HK-2 (cell line): ENCODE data around the gene NEUROG3.
A peak's percentile ranks its signal among the peaks of the same experiment; 100 is the strongest.
"Not testable (repeated sequence)": the region's sequence is repeated elsewhere in the genome, so short reads cannot be mapped to it uniquely, and the experiment has no call there.

ENCODE experiments used
- DNase-seq: peaks from one replicate; pipeline ENCODE4 v3.0.0-alpha.2; 2018; ENCODE audit not compliant: unreplicated experiment

NEUROG3 gene

DNA sequence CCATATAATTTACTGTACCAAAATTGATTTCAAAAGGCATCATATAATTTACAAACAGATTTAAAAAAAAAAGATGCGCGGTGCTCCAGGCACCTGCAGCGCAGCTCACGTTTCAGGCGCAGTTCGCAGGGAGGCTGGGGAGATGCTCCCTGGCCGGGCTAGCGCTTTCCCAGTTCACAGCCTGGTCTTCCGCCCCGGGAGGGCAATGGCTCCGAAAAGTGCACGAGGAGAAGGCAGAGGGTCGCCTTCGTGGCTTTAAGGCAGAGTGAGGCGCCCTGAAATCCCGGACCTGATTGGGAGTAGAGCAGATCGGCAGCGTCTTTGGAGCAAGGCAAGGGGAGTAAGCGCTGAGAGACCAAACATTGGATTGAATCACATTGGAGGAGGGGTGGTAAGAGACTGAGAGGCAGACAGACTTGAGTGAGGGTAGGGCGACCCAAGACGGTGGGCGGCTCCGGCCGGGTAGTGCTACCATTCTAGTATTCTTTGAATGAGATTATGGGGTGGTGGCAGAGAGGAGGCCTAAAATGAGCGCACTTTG lies 1.5 kb downstream of the NEUROG3 start:
- DNase-seq: no peak

DNA sequence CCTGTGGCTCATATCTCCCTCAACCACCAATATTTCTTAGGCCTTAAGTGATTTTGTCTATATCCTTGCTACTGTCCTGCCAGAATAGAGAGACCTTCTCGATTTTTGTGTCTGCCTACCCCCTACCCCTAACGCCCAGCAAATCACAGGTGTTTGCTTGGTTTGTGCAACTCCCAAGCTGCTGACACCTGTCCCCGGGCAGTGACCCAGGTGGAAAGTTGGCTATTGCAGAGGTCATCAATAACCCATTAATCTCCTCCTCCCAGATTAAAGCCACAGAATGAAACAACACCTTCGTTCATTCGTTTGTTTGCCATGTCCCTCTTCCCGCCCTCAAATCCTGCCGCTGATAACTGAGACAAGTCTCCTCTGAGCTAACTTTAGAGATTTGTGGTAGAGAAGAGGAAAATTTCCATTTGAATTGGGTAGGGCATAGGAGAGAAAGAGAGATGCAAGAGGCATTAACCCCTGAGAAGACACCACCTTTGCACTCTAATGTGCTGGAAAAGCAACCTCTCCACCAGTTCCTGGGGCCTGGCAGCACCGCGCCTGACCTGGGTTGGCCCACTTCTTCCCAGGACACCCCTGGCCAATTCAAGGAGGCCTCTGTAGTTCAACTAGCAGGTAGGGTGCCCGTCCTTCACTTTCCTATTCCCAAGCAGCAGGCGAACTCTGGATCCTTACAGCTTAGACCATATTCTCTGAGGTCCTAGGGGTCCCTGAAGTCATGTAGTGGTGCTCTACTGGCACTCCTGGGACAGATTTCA lies 3.0 kb downstream of the NEUROG3 start:
- no peak for DNase-seq

DNA sequence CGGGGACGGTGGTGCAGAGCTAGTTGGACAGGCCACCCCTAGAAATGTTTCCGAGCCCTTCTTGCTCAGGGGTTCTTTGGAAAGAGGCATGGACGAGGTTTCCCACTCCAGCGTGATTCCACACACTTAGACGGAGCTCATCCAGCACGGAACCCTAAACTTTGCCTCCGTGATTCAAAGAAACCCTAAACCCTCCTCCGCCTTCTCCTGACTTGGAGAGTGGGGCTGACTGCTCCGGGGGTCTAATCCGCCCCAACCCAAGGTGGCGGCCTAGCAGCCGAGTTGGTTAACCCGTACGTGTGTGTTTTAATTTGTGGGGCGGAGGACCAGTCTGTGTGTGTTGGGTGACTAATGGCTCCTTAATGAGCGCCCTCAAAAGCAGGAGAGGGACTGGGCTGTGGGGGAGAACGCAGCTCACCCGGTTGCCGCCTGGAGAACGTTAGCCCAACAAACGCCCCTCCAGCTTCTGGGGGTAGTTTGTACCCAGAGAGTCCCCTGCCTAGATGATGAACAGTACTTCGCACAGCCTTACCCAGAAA lies 3.8 kb downstream of the NEUROG3 start:
- DNase-seq: no peak

DNA sequence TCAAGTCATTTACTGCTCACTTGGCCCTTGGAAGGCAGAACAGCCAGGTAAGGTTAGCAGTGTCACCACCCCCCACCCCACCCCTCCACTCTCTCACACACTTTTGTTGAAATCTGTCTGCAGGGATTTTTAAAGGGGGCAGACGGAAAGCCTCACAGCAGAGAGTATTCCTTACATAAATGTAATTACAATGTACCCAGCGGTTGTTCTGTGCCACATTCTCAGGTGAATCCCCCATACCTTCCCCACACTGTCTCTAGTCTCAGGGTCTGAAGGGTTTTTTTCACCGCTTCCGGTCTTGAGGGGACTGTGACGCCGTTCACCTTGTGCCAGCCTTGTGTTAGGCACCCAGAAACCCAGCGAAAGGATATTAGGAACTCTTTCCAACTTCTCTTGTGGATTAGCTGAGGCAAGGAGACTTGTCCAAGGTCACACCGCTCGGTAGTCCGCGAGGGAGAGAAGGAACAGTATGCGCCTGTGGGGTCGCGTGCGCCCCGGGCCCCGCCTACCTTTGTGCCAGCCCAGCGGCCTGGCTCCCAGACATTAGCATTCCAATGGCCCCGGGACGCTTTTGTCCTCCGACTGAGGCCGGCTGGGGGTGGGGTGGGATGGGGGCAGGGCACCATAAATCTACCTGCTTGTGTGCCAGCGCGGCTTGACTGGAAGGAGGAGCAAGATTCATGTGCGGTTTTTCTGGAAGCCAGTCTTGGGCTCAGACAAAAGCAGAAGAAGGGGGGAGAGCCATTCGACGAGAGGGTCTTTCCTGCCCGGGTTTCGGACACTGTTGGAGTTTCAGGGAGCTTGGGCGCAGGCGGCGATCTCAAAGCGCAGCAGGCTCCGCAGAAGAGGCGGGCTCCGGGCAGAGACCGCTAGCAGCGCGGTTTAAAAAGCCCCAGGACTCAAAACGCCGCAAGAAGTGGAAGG lies 4.5 kb downstream of the NEUROG3 start:
- DNase-seq: no peak

DNA sequence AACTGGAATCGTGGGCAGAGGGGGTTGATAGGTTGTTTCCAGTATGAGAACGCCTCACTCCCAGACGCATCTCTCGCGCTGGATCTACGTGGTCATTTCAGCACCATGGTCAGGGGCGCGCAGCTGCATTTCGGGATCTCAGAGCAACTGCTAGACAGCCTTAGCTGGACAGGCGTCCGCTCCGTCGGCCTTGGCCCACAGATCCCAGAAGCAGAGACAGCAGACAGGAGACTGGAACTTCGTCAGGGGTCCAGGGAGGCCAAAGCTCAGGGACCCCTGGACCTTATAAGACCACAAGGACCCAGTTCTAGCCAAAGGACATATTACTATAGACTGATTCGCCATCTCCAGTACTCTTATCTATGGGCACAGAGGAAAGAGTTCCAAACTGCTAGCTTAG lies 5.3 kb downstream of the NEUROG3 start:
- DNase-seq: peak; percentile 37

DNA sequence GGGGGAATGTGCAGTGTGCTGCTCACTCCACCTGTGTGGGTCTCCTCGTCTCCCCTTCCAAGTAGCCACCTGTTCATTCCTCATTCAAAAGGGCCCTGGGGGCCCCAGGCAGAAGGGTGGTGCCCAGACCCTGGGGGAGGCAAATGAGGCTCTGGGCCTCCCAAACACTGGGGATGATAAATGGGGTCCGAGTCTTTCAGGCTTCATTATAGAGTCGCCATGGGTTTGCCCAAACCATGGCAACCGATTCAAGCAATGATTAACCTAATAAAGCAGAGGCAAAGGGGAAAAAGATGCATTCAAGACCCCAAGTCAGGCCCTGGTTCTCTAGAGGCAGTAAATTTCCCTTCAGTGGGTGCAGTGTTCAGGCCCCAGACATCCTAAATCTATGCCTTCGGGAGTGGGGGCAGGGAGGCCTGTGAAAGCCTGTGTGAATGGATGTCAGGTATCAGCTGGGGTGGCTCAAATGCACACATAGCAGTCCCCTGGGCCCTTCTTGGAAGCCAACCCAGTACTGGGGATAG lies 10.4 kb downstream of the NEUROG3 start:
- DNase-seq: no peak

DNA sequence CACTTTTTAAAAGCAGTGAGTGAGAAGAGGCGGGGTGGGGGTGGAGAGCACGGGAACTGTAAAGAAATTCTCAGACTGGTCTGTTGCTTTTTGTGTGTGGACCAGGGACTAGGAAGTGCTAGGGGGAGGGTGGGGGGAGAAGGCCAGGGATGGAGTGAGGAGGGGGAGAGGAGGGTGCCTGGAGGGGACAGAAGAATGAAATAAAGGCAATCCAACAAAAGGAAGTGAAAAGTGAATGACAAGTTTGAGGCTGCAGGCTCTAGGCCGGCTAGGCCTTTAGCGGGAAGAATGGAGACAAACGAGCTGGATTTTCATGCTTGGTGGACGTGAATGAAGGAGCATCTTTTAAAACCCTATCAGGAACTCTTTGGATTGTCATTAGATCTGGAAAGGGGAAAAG lies 13.7 kb downstream of the NEUROG3 start:
- no peak for DNase-seq

DNA sequence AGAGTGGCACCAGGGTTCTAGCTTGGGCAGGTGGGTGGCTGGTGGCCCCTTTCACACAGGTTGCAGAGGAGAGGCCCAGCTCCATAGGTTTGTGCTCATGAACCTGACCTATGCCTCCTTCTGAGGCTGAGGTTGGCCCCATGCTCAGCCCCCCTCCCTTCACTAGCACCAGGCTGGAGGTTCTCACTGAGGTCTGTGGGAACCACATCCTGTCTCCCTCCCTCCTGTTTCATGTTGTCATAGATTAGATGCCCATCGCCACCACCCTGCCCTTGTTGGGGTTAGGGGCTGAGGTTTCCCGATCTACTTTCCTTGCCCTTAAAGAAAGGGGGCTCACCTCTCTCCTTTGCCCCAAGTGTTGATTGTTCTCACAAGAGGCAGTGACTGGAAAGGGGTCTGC lies 14.7 kb downstream of the NEUROG3 start:
- DNase-seq: no peak

DNA sequence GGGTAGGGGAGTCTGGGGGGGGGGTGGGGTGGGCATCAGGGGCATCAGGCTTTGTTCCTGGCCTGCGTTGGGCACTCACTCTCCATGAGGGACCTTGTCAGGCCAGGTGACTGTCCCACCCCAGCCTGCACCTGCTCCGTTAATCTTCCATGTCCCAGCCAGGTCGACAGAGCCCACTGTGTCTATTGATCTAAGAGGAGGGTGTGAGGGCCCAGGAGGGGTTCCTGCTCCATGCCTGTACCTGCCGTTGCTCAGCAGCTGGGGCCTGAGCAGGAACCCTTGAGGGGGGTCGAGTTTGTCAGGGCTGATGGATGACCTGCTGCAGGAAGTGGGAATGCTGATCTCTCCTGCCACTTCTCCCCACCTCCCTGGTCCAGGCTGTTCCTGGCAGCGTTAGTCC lies 18.6 kb downstream of the NEUROG3 start:
- no peak for DNase-seq

DNA sequence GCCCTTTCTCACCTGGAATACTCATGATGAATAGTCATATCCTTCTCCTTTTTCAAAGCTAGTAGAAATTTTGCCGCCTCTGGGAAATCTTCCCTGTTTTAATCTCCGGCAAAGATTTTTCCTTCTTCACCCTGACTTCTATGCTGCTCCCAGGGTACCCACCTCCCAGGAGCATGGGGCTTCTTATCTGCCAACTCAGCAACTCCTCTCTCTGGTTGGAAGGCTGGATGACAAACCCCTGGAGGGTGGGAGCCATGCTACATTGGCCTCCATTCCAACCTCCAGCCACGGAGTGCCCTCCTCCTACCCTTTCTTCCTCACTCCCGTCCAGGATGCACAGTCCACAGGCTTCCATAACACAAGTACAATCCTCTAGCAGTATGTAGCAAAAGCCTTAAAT lies 19.9 kb downstream of the NEUROG3 start:
- no peak for DNase-seq

DNA sequence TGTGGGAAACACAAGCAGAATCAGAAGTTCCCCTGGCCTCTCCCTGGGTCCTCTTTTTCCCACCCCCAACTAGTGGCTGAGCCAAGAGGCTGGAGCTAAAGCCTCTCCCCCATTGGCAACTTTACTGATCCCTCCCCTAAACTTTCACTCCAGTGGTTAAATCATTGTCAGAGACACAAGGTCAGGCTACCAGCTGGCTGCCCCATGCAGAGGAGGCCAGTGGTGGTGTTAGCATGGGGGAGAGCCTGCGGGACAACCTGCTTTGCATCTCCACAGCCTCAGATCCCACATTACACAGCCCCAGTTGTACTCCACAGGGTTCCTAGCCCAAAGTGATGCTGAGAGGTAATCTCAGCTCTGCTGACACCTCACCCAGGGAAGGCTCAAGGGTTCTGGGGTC lies 21.0 kb downstream of the NEUROG3 start:
- DNase-seq: no peak

DNA sequence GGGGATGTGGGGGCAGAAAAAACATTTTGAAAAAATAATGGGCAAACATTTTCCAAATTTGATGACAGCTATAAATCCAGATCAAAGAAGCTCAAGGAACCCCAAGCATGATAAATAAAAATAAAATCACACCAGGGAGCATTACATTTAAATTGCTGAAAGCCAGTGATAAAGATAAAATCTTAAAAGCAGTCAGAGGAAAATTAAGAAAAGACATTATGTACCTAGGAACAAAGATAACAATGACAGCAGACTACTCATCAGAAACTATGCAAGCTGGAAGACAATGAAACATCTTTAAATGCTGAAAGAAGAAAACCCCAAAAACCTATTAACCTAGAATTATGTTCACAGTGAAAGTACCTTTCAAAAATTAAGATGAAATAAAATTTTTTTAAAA lies 23.3 kb downstream of the NEUROG3 start:
- DNase-seq: no peak

DNA sequence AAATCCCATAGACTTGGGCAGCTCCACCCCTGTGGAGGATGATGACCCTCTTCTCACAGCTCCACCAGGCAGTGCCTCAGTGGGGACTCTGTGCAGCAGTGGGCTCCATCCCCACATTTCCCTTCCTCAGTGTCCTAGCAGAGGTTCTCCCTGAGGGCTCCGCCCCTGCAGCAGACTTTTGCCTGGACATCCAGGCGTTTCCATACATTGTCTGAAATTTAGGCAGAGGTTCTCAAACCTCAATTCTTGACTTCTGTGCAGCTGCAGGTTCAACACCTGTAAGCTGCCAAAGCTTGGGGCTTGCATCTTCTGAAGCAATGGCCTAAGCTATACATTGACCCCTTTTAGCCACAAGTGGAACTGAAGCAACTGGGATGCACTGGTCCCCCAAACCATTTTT lies 31.8 kb downstream of the NEUROG3 start:
- no peak for DNase-seq

DNA sequence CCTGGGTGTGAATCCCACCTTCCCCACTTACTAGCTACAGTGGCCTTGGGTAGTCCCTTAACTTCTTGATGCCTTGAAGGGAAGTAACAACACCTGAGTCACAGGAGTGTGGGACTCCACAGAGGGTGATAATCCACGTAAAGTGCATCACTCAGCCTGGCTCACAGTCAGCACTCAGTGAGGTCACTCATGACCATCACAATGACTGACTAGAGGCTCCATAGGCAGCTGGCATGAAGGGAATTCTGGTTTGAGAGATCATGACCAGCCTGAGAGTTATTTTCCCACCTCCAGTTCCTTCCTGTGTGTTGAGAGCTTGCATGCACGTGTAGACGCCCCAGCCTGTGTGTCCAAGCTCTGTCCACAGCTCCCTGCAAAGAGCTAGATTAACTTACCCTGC lies 34.8 kb downstream of the NEUROG3 start:
- no peak for DNase-seq

DNA sequence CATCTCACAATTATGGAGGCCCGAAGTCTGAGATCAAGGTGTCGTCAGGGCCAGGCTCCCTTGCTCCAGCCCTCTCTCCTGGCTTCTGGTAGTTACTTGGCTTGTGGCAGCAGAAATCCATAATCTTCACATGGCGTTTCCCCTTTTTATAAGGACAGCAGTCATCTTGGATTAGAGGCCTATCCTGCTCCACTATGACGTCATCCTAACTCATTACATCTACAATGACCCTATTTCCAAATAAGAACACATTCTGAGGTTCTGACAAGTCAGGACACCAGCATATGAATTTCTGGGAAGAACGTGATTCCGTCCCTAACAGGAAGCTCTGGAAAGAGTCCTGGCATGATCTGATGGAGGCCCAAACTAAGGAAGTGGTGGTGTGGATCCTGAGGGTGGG lies 35.8 kb downstream of the NEUROG3 start:
- DNase-seq: no peak

DNA sequence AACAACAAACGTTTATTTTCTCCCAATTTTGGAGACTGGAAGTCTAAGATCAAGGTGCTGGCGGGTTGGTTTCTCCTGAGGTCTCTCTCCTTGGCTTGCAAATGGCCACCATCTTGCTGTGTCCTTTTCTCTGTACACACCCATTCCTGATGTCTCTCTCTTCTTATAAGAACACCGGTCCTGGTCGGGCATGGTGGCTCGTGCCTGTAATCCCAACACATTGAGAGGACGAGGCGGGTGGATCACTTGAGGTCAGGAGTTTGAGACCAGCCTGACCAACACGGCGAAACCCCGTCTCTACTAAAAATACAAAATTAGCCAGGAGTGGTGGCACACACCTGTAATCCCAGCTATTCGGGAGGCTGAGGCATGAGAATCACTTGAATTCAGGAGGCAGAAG lies 36.7 kb downstream of the NEUROG3 start:
- not testable (repeated sequence) for DNase-seq

DNA sequence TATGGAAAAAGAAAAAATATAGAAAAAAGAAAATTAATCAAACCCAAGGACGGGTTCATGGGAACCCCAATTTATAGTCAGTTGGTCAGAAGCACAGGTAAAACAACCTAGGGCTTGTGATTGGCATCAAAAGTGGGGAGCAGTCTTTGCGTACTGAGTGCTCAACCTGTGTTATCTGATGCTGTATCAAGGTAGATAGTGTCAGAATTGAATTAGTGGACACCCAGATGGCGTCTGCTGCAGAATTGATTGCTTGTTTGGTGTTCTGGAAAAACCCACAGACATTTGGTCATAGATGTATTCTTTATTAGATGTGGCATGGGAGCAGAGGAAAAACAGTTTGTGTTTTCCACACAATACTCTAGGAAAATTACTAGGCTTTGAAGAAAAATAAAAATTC lies 39.6 kb downstream of the NEUROG3 start:
- no peak for DNase-seq

DNA sequence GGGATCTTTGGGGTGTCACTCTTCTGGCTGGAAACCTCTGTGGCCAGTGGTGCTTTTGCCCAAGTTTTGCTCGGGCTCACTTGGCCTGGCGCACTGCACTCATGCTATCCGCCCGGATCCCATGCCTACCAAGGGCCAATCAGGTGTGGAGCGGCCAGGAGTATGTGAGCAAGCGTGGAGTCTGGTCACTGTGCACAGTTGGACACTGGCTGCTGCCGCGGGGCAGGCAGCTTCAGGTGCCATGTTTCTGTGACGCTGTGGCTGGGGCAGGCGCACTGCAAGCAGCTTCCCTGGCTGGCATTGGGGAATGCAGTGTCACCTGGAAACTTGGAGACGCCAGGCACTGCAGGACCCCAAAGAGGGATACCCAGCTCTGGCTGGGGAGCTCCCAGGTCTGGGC lies 45.3 kb downstream of the NEUROG3 start:
- DNase-seq: no peak
